ENCODE data around the gene TSHZ3.

The TSHZ3 gene

DNA sequence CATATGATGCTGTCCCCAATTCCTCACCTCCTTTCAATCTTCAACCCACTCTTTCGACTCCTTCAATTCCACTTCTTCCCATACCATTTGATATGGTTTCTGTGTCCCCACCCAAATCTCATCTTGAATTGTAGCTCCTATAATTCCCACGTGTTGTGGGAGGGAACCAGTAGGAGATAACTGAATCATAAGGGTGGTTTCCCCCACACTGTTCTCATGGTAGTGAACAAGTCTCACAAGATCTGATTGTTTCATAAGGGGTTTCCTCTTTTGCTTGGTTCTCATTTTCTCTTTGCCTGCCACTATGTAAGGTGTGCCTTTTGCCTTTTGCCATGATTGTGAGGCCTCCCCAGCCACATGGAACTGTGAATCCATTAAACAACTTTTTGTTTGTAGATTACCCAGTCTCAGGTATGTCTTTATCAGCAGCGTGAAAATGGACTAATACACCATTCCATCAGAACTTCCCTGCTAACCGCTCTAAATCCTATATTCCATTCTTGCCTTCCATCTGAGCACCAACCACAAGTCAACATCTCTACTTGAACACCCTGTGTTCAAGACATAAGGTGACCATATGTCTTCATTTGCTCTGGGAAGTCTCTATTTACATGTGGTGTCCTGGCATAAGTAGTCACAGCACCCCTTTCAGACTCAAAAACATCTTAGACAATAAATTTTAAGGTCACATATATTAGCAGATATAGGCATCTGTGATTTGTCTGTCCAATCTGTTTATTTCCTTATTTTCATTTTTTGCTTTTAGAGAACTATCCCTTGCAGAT, 122.9 kb downstream of the TSHZ3 start:
- TF ChIP-seq, protein P1, sequence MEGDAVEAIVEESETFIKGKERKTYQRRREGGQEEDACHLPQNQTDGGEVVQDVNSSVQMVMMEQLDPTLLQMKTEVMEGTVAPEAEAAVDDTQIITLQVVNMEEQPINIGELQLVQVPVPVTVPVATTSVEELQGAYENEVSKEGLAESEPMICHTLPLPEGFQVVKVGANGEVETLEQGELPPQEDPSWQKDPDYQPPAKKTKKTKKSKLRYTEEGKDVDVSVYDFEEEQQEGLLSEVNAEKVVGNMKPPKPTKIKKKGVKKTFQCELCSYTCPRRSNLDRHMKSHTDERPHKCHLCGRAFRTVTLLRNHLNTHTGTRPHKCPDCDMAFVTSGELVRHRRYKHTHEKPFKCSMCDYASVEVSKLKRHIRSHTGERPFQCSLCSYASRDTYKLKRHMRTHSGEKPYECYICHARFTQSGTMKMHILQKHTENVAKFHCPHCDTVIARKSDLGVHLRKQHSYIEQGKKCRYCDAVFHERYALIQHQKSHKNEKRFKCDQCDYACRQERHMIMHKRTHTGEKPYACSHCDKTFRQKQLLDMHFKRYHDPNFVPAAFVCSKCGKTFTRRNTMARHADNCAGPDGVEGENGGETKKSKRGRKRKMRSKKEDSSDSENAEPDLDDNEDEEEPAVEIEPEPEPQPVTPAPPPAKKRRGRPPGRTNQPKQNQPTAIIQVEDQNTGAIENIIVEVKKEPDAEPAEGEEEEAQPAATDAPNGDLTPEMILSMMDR (IDR thresholded peaks at IDR 0.05; ENCODE audit: low read length, missing control alignments) = no peak
- no peak for DNase-seq (ENCODE audit: low read depth)
- H3K4me3 ChIP-seq (replicated peaks; ENCODE audit: low read depth, low read length) = no peak overlapping the region

All from fibroblast of pulmonary artery (primary cell).